Bronchial epithelial cell (primary cell): ENCODE data around the gene IQCE. TPM values are rescaled to one million over a fixed set of nuclear protein-coding genes. Genes with fewer than 3 reads are reported as not detected.
A peak's percentile ranks its signal among the peaks of the same experiment; 100 is the strongest.

Experiments
- DNase-seq: peaks from one replicate; pipeline ENCODE4 v3.0.0-alpha.2; 2010; ENCODE audit warnings: low read depth
- FAIRE-seq: peaks from 2 replicates; lab custom pipeline; 2011; peaks lifted over from hg19 to GRCh38; lab: Jason Lieb, UNC
- H3K27me3 ChIP-seq: 2 replicates; pipeline ENCODE4 v1.5.1; 2011; ENCODE audit warnings: low read length; ENCODE audit not compliant: control insufficient read depth, insufficient read depth
- H3K36me3 ChIP-seq: 2 replicates; pipeline ENCODE4 v1.5.1; 2011; ENCODE audit warnings: low read length; ENCODE audit not compliant: control insufficient read depth, insufficient read depth
- H3K4me3 ChIP-seq: 2 replicates; pipeline ENCODE4 v1.5.1; 2011; ENCODE audit warnings: mild to moderate bottlenecking, low read depth, low read length, control low read depth
- CTCF ChIP-seq: IDR thresholded peaks from 2 replicates; pipeline ENCODE4 v1.5.1; 2011; ENCODE audit warnings: mild to moderate bottlenecking, moderate library complexity, low read length, control low read depth, inconsistent platforms; ENCODE audit not compliant: insufficient read depth, severe bottlenecking
- total RNA-seq: library from RNA; depleted of rRNA; stranded (reverse); fragments of >200 nt; gene quantifications from 2 replicates; pipeline ENCODE4 v1.2.1, GENCODE V29; 2014

IQCE gene
- total RNA-seq, 1 donor from 2014 or later: 6.3 TPM

GRCh38 chr7:2638224-2638991 lies 79.6 kb downstream of the IQCE start:
- no peak overlapping the region for H3K4me3 ChIP-seq
- H3K36me3 ChIP-seq: peaks cover 5% of the 10 kb centered on the region
- FAIRE-seq (no peak), DNase-seq (no peak)
- H3K27me3 ChIP-seq: no peaks in the 10 kb centered on the region
- no peak for TF ChIP-seq CTCF

GRCh38 chr7:2639181-2639681 lies 80.5 kb downstream of the IQCE start:
- no peak overlapping the region for H3K4me3 ChIP-seq
- no peak for FAIRE-seq
- peaks cover 5% of the 10 kb centered on the region for H3K36me3 ChIP-seq
- no peak for TF ChIP-seq CTCF
- H3K27me3 ChIP-seq: no peaks in the 10 kb centered on the region
- no peak for DNase-seq

- TF ChIP-seq CTCF: no peak
- DNase-seq: no peak
- H3K27me3 ChIP-seq: no peaks in the 10 kb centered on the region
- H3K4me3 ChIP-seq: no peak overlapping the region
- no peak for FAIRE-seq
- H3K36me3 ChIP-seq: peaks cover 5% of the 10 kb centered on the region
Observed at GRCh38 chr7:2639695-2640481, 81.1 kb downstream of the IQCE start.

GRCh38 chr7:2640482-2640830 lies 81.7 kb downstream of the IQCE start:
- Histone ChIP-seq H3K4me3 (no peak overlapping the region), H3K27me3 (no peaks in the 10 kb centered on the region), H3K36me3 (peaks cover 7% of the 10 kb centered on the region)
- FAIRE-seq (no peak), DNase-seq (peak; percentile 30)
- TF ChIP-seq CTCF: peak; percentile 7

- no peak for FAIRE-seq
- Histone ChIP-seq H3K27me3 (no peaks in the 10 kb centered on the region), H3K4me3 (no peak overlapping the region), H3K36me3 (peaks cover 5% of the 10 kb centered on the region)
- no peak for DNase-seq
- TF ChIP-seq CTCF: no peak
Observed at GRCh38 chr7:2640846-2641316, 82.1 kb downstream of the IQCE start.
